Nephron (organoid): ENCODE measurements around the gene PDCD7.

Source experiments
- H3K27ac Mint-ChIP-seq, 3 experiments: 2 replicates each; pipeline ENCODE4 v1.8.0; 2020; ENCODE audit warnings: mixed read lengths in 3 of 3, mild to moderate bottlenecking in 2 of 3, moderate library complexity in 1 of 3
- H3K27me3 Mint-ChIP-seq: 2 replicates; pipeline ENCODE4 v1.8.0; 2021; ENCODE audit warnings: low read depth, mild to moderate bottlenecking, moderate library complexity, mixed read lengths
- H3K36me3 Mint-ChIP-seq: 2 replicates; pipeline ENCODE4 v1.8.0; 2020; ENCODE audit warnings: low read depth, mixed read lengths
- H3K4me1 Mint-ChIP-seq: 2 replicates; pipeline ENCODE4 v1.8.0; 2020; ENCODE audit warnings: mixed read lengths
- H3K4me3 Mint-ChIP-seq, 3 experiments: 2 replicates each; pipeline ENCODE4 v1.8.0; 2020; ENCODE audit warnings: mild to moderate bottlenecking in 3 of 3, mixed read lengths in 3 of 3, moderate library complexity in 2 of 3
- H3K9me3 Mint-ChIP-seq: 2 replicates; pipeline ENCODE4 v1.8.0; 2020; ENCODE audit warnings: mixed read lengths
- TF ChIP-seq, protein P1 (sequence below), 3 experiments: fragments of 200-600 bp; sonication (generic); IDR thresholded peaks; one replicate each; pipeline ENCODE4 v1.5.0; 2021; ENCODE audit warnings: antibody characterized with exemption in 3 of 3; ENCODE audit not compliant: unreplicated experiment in 3 of 3

PDCD7 gene

DNA sequence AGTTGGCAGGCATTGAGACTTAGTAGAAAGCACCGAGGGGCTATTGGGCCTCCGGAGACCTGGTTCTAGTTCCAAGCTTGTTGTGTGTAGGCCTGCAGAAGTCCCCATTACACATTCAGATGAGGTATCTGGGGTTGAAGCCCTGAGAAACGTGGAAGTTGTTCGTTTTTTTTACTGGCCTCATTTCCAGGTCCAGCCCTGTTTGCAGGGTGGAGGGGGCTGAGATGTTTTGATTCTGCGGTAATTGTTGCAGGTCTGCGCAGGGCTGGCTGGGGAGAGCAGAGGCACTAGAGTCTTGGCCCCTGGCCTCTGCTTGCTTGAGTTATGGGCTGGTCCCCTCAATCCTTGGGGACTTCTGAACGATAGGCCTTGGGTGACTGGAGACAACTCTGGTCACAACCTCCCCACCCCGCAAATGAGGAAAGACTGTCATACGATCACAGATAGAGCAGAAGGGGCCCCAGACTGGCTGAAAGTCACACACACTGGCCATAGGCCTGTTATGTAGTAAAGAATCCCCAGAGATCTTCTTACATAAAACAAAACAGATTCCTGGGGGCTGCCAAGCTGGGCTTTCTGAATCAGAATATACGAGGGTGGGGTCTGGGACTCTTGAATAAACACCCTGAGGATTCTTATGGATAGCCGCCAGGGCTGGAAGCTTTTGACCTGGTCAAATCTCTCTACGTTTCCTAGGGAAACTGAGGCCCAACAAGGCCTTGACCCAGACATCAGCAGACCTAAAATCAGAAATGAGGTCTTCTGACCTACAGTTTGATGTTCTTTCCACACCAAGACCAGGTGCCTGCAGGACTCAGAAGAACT lies 41.5 kb downstream of the PDCD7 start:
- Mint-ChIP-seq H3K4me3 (no peak overlapping the region), H3K9me3 (no peaks in the 10 kb centered on the region), H3K4me1 (peaks cover 40% of the 10 kb centered on the region), H3K36me3 (peaks cover 6% of the 10 kb centered on the region), H3K27me3 (no peaks in the 10 kb centered on the region), H3K27ac (peak overlapping the region in 2 of 3 experiments; percentile 56 to 71)
- TF ChIP-seq, protein P1, sequence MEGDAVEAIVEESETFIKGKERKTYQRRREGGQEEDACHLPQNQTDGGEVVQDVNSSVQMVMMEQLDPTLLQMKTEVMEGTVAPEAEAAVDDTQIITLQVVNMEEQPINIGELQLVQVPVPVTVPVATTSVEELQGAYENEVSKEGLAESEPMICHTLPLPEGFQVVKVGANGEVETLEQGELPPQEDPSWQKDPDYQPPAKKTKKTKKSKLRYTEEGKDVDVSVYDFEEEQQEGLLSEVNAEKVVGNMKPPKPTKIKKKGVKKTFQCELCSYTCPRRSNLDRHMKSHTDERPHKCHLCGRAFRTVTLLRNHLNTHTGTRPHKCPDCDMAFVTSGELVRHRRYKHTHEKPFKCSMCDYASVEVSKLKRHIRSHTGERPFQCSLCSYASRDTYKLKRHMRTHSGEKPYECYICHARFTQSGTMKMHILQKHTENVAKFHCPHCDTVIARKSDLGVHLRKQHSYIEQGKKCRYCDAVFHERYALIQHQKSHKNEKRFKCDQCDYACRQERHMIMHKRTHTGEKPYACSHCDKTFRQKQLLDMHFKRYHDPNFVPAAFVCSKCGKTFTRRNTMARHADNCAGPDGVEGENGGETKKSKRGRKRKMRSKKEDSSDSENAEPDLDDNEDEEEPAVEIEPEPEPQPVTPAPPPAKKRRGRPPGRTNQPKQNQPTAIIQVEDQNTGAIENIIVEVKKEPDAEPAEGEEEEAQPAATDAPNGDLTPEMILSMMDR (IDR thresholded peaks at IDR 0.05; ENCODE audit: unreplicated experiment in 3 of 3) = no peak

GRCh38 chr15:65089206-65089824 lies 44.3 kb downstream of the PDCD7 start:
- H3K27ac Mint-ChIP-seq = peak overlapping the region; percentile 37 to 78 (median 42)
- H3K4me1 Mint-ChIP-seq = peaks cover 58% of the 10 kb centered on the region
- TF ChIP-seq, protein P1 (IDR thresholded peaks at IDR 0.05; ENCODE audit: unreplicated experiment in 3 of 3) = no peak
- no peaks in the 10 kb centered on the region for H3K36me3 Mint-ChIP-seq
- no peaks in the 10 kb centered on the region for H3K27me3 Mint-ChIP-seq
- H3K9me3 Mint-ChIP-seq = no peaks in the 10 kb centered on the region
- H3K4me3 Mint-ChIP-seq = peak overlapping the region in 1 of 3 experiments; percentile 21

GRCh38 chr15:65088643-65089021 lies 45.0 kb downstream of the PDCD7 start:
- TF ChIP-seq, protein P1 (IDR thresholded peaks at IDR 0.05; ENCODE audit: unreplicated experiment in 3 of 3) = no peak
- Mint-ChIP-seq H3K4me3 (no peak overlapping the region), H3K36me3 (no peaks in the 10 kb centered on the region), H3K27ac (peak overlapping the region; percentile 37 to 78 (median 42)), H3K27me3 (peaks cover 4% of the 10 kb centered on the region), H3K4me1 (peaks cover 65% of the 10 kb centered on the region), H3K9me3 (no peaks in the 10 kb centered on the region)

- H3K9me3 Mint-ChIP-seq = no peaks in the 10 kb centered on the region
- no peak overlapping the region for H3K4me3 Mint-ChIP-seq
- H3K27ac Mint-ChIP-seq = peak overlapping the region in 2 of 3 experiments; percentile 32 to 59
- peaks cover 71% of the 10 kb centered on the region for H3K4me1 Mint-ChIP-seq
- TF ChIP-seq, protein P1 (IDR thresholded peaks at IDR 0.05; ENCODE audit: unreplicated experiment in 3 of 3) = no peak
- no peaks in the 10 kb centered on the region for H3K36me3 Mint-ChIP-seq
- peaks cover 4% of the 10 kb centered on the region for H3K27me3 Mint-ChIP-seq
Observed at GRCh38 chr15:65087873-65088642, 45.5 kb downstream of the PDCD7 start.

- Mint-ChIP-seq H3K36me3 (no peaks in the 10 kb centered on the region), H3K4me1 (peaks cover 72% of the 10 kb centered on the region), H3K4me3 (no peak overlapping the region), H3K27ac (peak overlapping the region; percentile 3 to 59 (median 32)), H3K9me3 (no peaks in the 10 kb centered on the region), H3K27me3 (peaks cover 5% of the 10 kb centered on the region)
- TF ChIP-seq, protein P1 (IDR thresholded peaks at IDR 0.05; ENCODE audit: unreplicated experiment in 3 of 3) = no peak
Observed at GRCh38 chr15:65087411-65087810, 46.2 kb downstream of the PDCD7 start.
